ENCODE results near the gene RBM38.

Gene RBM38

DNA sequence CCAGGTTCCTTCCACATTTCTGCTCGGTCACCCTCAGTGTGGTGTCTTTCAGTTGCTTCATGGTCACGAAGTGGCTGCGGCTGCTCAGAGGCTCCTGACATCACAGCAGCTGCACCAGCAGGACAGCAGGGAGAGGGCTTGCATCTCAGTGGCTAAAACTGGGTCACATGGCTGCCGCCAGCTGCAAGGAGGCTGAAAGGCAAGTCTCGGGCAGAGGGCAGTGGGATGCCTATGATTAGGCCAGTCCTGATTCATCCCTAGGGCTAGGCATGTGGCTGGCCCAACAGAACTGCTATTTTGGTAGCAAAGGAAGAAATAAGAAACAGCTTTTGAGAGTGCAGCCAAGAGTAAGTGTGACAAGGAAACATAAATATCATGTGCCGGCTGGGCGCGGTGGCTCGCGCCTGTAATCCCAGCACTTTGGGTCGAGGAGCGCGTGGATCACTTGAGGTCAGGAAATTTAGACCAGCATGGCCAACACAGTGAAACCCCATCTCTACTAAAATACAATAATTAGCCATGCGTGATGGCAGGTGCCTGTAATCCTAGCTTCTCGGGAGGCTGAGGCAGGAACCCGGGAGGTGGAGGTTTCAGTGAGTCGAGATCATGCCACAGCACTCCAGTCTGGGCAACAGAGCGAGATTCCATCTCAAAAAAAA is 46.6 kb downstream of the RBM38 start:
- DNase-seq: no peak

DNA sequence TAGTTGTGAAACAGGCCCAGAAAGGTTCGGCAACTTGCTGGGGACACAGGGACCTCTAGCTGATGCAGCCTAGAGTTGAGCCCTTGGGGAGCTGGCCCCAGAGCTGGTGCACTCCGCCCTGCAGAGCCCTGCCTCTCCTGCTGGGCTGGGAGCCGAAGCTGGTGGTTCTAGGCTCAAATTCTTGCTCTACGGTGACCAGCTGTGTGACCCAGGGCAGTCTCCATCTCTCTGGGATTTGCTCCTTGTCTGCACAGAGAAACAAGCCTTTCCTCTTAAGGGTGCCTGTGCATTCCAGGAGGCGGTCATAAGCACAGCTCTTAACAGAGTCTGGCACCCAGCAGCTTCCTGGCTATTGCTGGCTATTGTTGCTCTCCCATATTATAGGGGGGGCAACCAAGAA is 47.4 kb downstream of the RBM38 start:
- no peak for DNase-seq

DNA sequence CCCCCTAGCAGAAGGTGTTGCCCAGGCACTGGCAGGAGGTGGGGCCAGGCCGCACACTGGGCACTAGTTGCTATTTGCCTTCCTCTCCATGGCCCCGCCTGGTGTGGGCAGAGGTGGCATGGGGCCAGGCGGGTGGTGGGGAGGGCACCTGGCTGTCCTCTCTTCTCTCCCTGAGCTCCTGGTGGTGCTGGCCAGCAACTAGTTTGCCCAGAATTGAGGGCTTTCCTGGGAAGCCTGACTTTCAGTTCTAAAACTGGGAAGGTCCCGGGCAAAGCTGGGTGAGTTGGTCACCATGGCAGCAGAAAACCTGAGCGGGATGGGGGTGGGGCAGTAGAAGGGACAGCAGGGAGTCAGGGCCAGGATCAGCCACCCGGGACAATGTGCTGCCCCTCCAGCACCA is 48.2 kb downstream of the RBM38 start:
- no peak for DNase-seq

DNA sequence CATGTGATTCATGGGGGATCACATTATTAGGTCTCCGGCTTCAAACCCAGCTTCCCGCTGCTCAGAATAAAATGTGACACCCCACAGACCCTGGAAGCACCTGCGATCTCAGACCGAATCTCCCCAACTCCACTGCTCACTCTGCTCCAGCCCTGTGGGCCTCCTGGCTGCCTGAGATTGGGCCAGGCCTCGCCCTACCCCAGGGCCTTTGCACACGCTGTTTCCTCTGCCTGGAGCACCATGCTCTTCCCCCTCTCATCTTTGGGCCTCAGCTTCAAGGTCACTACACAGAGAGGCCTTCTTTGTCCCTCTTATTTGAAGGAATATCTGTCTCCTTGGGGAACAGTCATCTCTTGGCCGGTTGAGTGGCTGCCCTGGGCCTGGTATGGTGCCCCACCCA is 48.8 kb downstream of the RBM38 start:
- no peak for DNase-seq

DNA sequence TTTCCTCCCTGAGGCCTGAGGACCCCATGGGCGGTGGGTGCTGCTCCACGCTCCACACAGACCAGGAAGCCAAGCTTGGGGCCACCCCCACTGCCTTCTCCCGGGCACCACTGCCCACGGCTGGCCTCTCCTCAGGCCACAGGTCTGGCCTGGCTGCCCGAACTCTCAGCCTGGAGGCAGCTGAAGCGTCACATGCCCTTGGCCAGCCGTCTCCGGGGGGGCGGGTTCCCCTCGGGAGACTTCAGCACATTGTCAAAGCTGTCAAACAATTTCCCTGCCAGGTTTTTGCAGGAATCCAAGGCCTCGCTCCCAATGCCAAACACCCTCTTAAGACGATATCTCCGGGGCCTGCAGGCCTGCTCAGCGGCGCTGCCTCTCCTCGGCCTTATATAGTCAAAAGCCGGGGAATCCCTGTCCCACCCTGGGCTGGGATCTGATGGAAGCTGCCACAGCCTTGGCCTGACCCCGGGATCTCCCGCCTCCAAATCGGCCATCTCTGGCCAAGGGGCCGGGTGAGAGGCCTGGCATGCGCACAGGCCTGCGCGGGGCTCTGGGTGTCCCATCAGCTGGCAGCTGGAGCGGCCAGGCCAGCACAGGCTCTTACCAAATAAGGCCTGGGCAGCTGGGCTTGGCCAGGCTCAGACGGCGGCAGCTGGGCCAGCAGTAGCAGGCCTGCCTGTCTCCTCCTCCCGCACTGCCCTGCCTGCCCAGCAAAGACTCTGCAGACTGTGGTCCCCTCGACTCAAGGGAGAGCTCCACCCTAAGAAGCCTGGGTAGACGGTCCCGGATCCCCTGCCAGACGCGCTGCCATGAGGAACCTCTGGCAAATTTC is 49.7 kb downstream of the RBM38 start:
- no peak for DNase-seq

DNA sequence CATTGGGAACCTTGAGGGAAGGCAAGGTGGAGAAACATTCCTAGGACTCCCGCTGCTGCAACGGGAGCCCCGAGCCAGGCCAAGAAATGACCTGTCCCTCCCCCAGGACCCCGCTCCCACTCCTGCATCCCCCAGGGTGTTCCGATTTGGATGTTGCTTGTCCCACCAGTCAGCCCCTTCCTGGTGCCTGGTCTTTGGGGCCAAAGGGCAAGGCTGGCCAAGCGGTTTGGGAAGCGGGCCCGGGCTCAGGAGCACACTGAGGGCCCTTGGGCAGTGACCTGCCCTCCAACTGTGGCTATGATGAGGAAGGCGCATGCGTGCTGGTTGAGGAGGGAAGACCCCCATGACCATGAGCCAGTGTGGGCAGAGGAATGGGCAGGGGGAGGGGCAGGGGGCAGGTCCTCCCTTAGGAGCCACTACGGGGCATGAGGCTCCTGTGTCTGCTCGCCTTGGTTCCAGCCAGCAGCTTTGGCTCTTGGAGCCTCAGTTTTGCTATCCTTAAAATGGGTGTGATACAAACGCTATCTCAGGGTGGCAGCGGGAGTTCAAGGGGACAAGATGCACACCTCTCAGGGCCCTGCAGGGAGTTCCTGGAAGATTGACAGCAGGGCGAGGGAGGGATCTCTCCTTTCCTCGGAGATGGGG is 50.4 kb downstream of the RBM38 start:
- DNase-seq: no peak

DNA sequence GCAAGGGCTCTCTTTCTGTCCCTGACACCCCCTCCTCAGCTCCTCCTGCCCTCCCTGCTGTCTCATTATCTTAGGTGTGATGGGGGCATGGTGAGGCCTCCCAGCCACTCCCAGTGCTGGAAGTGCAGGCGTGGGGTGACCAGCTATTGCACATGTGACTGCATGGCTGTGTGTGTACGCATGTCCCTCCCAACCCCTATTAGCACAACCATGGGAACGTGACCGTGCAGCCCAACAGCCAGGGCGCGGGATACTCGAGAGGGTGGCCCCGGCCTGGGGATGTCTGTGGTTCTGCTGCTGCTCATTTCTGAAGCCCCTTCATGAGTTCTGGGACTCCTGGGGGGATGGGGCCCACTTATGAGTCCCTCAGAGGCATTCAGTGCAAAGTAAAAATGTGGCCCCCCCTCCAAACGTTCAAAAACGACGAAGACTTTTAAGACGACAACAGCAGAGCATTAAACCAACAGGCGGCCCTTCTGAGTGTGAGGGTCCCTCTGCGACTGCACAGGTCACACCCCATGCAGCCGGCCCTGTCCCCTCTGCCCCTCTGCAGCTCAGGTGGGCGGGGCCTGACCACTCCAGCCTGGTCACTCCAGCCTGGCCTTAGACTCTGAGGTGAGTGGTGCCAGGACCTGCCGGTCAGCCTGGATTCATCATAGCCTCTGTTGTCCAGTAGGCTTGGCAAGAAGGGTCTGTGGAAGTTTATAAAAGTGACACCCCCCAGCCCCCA is 51.1 kb downstream of the RBM38 start:
- no peak for DNase-seq

DNA sequence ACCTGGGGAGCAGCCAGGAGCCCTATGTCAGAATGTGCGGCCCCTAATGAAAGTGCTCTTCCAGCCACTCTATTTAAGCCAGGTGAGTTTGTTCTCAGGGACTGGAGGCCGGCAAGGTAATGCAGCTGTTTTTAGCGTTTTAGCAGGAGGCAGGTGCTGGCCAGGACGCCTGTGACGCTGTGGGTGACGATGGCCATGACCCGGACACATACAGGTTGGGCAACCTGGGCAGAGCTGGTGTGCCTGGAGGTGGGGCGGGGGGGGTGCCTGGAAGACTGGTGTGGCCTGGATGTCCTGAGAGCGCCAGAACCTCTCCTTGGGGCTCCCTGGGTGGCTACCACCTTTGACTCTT is 51.7 kb downstream of the RBM38 start:
- no peak for DNase-seq

DNA sequence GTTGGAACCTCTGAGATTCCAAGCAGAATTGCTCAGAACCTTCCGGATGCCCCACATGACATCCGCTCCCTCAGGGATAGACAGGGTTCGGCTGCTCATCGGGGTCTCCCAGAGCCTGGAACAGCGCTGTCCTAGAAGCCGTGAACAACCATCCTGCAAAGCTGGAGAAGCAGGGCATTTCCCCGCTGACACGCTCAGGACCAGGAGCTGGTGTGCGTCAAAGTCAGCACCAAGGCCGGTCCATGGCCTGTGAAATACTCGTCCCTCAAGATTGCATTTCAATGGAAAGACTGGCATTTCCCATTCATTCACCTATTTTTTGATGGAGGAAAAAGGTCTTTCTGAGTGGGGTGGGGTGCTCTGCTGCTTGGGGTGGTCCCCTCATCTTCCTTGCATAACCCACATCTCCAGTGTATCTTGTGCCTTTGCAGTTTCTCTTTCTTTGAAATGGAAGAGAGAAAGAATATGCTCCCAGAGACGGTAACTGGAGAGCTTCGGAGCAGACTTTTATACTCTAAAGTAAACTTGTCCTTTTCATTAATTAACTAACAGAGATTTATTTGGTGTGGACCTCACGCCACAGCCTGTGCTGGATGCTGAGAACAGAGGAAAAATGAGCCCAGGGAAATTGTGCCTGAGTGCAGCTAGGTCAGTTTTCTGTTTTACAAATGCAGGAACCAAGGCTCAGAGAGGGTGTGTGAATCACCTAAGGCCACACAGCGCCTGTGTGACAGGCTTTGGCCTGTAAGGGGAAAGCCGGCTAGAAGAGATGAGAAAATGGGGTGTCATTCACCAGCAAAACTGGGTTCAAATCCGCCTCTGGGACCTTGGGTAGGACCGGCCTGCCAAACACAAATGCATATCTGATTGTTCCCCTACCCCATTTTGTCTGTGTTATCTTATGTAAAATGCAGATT is 52.4 kb downstream of the RBM38 start:
- DNase-seq: no peak

DNA sequence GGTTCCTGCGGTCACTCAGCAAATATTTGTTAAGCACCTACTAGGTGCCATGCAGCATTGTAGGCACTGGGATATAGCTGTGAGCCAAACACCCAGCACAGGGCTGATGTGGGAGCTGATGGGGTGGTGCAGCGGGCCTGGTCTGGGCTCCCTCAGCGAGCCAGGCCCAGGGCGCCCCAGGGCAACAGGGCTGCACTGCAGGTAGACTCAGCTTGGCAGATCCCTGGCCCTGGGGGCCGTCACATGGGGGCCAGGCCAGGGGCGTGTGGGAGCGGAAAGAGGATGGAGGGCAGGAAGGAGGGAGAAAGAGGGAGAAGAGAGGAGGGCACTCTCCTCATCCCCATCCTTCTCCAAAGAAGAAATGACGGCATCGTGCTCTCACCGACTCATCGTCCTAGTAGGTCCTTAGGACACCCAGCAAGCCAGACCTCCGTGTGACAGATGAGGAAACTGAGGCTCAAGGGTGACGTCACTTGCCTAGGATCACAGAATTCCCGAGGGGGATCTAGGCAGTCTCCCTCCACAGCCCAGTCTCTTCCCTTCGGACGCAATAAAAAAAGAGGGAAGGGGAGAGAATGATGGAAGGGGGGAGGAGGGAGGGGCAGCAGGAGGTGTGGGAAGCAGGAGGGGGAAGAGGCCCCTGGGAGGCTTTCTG is 53.3 kb downstream of the RBM38 start:
- DNase-seq: no peak

DNA sequence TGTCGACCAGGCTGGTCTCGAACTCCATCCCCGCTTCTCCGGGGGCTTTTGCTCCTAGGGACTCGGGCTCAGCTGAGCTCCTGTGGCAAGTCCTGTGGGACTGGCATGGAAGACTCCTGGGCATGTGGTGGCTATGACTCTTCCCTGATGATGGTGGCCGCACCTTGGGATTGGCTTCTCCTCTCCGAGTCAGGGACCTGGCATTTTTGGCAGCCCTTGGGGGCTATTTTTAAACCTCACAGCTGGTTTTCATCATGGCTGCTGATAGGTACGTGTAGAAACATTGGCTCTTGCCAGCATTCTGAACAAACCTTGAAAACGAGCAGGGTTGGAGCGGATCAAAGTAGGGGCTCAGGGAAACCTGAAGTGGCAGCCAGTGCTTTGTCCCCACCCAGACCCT is 54.1 kb downstream of the RBM38 start:
- no peak for DNase-seq

DNA sequence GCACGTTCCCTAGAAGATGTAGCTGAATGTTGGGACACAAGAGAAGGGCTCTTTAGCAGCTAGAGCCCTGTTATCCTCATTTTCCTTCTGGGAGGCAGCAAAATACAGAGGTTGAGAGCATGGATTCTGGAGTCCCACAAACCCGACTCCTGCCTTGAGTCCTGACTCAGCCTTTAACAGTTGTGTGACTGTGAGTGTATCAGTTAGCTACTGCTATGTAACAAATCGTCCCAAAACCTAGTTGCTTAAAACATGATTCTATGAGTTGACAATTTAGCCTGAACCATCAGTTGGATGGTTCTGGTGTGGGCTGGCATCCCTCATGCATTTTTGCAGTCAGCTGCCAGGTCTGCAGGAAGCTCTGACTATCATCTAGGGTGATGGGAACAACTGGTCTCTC is 54.6 kb downstream of the RBM38 start:
- DNase-seq: no peak

DNA sequence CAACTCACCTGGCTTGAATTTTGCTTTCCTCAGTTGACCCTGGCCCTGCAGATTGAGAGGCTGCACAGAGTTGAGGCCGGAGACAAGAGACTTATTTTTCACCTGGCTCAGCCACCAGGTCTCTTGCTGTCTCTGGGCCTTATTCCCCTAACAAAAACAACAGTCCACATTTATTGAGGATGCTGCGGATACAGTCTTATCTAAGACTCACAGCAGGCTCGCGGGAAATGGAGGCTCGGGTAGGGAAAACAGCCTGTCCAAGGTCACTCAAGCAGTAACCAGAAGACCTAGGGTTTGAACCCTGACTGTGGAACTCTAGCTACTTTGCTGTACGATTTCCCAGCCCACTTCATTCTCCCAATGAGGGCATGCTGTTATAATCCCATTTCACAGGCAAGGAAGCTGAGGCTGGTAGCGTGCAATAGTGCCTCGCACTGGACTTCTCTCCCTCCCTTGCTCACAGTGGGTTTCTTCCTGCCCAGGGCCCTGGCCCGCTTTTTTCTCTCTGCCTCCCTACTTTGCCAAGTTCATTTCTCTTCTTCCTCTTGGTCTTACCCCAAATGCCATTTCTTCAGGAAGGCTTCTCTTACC is 57.7 kb downstream of the RBM38 start:
- DNase-seq: no peak

DNA sequence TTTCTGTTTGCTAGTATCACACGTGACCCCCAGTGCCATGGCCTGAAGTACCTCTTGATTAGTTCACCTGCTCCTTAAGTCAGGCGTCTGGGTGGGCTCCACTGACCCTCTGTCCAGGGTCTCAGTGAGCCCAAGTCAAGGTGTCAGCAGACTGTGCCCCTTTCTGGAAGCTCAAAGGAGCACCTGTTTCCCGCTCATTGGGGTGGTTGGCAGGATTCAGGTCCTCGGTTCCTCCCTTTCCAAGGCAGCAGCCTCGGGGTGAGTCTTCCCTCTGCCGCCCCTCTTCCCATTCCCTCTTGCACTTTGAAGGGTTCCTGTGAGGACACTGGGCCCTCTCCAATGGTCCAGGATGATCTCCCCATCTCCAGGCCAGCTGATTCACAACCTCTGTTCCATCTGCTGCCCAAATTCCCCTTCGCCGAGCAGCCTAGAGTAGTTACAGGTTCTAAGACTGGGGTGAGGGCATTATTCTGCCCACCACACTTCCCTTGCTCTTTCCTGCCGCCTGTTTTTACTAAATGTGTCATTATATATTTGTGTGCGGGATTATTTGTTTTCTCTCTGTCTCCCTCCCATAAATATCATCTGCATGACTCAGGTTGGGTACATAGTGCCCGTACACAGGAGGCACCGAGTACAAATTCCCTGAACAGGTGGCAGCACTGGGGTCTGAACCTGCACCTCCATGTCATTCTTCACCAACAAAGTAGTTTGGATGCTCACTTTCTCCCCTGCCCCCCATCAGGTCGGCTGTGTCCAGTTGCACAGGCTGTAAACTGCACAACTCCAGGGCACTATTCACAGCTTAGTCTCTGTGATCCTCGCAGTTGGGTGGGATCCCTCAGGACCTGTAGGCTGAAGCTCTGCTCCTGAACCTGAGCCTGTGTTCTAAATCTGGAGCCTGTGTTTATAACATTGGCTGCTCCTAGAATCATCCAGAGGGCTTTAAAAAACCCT is 58.5 kb downstream of the RBM38 start:
- DNase-seq: no peak

DNA sequence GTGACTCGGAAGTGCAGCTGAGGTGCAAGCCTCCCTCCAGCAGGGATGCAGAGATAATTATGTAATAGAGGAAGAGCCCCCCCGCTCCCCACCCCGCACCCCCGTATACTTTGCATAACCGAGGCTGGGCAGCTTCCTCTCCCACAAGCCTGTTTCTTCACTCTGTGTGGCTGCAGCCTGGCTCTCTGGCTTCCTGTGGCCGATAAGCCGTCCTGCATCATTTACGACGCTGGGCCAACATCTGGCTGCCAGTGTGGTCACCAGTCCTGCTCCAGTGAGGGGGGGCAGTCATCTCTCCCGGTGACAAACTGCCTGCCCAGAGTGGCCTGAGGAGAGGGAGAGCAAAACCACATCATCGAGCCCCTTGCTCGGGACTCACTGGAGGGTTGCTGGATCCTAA is 59.2 kb downstream of the RBM38 start:
- DNase-seq: no peak

DNA sequence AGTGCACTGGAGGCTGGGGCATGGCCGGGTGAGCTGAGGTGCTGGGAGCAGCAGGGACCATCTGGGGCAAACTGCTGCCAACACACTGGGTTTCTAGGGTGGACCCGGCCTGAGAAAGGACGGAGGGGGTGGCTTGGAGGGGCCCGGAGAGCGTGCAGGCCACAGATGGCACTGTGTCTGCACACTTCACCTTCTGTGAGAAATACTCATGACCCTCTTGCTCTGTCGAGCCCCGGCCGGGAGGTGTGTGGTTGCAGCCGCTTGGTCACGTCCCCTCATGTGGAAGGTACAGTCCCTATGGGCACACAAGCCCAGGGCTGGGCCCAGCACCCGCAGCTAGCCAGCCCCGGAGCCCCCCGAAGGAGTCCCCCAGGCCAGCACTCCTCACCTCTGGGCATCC is 59.7 kb downstream of the RBM38 start:
- DNase-seq: no peak

DNA sequence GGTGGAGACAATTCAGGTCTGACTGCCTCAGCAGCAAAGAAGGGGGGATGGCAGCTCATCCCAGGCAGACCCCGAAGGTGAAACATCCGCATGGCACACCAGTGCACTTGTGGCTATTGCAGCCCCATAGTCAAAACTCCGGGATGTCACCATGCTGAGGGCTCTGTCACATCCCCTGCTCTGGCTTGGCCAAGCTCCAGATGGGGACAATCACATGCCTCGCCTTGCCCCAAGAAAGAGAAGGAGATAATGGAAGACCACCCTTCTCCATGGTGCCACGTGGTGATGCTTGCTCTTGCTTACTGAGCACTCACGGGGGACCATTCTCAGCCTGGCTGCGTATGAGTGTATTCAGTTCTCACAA is 60.2 kb downstream of the RBM38 start:
- no peak for DNase-seq

DNA sequence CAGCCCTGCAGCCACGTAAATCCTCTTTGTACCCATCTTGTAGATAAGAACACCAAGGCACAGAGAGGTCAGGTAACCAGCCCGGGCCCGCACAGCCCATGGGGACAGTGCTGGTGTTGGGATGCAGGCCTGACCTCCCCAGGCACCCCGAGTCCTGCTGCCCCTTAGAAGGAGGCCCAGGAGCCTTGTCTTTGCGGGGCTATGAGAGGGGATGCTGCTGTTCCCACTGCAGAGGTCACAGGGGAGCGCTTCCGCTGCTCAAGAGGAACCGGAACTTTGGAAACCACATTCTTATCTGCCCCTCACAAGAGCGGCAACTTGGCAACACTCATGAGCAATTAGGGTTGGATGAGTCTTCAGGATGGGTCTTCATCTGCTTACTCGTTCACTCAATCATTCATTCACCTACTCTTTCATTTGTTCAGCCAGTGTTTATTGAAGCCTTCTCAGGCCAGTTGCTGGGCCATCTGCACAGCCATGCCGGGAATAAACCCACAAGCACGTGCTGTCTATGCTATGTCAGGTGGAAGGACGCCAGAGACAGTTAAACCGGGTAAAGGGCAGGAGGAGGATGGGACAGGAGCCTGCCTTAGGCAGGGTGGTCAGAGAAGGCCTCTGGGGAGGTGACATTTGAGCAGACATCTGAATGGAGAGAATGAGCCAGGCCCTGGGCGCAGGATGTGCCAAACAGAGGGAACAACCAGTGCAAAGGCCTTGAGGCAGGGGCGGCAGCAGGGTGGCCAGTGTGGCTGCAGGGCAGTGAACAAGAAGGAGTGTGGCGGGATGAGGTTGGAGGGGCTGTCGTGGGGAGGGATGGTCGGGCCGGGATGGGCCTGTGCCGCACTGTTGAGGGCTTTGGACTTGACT is 60.8 kb downstream of the RBM38 start:
- no peak for DNase-seq

DNA sequence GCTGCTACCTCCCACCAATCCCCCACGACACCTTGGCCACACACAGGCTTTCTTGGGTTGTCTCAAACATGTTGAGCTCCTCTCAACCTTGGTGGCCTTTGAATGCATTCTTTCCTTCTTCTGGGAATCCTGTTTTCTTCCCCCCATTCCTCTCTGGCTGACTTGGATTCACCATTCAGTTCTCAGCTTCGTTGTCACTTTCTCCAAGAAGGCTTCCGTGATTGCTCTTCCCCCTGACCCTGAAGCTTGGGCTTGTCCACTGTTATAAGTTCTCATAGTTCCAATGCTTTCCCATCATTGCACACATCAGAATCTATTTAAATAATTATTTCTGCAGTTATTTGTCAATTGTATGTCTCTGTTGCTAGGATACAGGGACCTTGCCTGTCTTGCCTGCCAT is 64.2 kb downstream of the RBM38 start:
- DNase-seq: no peak
